NB4 (cell line): ENCODE data around the gene ELP1.

ENCODE experiments used
- DNase-seq: peaks from one replicate; pipeline ENCODE4 v3.0.0; 2010; ENCODE audit warnings: low read depth
- H3K4me3 ChIP-seq: one replicate; pipeline ENCODE4 v1.5.1; 2011; ENCODE audit warnings: mild to moderate bottlenecking, low read depth, low read length, moderate library complexity
- CTCF ChIP-seq: IDR thresholded peaks from one replicate; pipeline ENCODE4 v1.5.1; 2012; ENCODE audit warnings: low read depth, low read length
- MYC ChIP-seq: IDR thresholded peaks from 2 replicates; pipeline ENCODE4 v1.6.1; 2011; ENCODE audit warnings: low read depth, low read length
- POLR2A ChIP-seq: IDR thresholded peaks from 2 replicates; pipeline ENCODE4 v1.6.1; 2011; ENCODE audit warnings: mild to moderate bottlenecking; ENCODE audit not compliant: insufficient read length; ENCODE audit errors: extremely low read depth
- TF ChIP-seq, protein P1 (sequence below): IDR thresholded peaks from 2 replicates; pipeline ENCODE4 v1.6.1; 2011; ENCODE audit warnings: low read depth, low read length

Gene ELP1

DNA sequence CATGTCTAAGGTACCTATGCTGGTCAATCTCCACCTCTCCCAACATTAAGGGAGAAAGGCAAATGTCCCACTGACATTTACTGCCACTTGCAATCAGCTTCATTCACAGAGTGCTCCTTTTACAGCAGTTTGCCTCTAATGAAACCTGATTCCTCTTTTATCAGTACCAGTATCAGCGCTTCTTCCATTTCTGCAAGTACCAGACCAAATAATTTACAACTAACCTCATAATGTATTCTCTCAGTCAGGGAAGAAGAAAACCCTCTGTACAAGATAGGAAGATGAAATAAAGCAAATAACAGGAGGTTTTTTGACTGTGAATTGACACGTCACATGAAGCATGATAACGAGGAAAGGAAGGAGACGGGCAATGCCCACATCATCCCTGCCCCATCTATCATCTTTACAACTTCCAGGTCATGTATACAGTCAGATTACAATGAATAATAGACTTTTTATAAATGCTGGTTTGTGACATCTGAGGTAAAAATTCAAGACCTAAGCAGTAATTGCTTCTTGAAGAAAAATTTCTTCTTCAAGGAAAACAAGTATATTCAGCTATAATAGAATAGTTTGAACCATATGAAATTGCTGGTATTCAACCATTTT, 22.2 kb upstream of the ELP1 start:
- no peak for TF ChIP-seq MYC
- no peak for TF ChIP-seq CTCF
- TF ChIP-seq POLR2A, result no peak
- TF ChIP-seq, protein P1, sequence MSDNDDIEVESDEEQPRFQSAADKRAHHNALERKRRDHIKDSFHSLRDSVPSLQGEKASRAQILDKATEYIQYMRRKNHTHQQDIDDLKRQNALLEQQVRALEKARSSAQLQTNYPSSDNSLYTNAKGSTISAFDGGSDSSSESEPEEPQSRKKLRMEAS, result no peak
- no peak for DNase-seq
- H3K4me3 ChIP-seq, result no peak overlapping the region

GRCh38 chr9:108953983-108954574, 20.2 kb upstream of the ELP1 start:
- TF ChIP-seq, protein P1, result no peak
- no peak for TF ChIP-seq POLR2A
- TF ChIP-seq MYC, result no peak
- TF ChIP-seq CTCF, result peak; percentile 41
- no peak overlapping the region for H3K4me3 ChIP-seq
- DNase-seq, result peak; percentile 57

GRCh38 chr9:108951578-108951977, 17.7 kb upstream of the ELP1 start:
- TF ChIP-seq CTCF (no peak), MYC (no peak), POLR2A (no peak)
- TF ChIP-seq, protein P1, result no peak
- DNase-seq, result no peak
- no peak overlapping the region for H3K4me3 ChIP-seq

DNA sequence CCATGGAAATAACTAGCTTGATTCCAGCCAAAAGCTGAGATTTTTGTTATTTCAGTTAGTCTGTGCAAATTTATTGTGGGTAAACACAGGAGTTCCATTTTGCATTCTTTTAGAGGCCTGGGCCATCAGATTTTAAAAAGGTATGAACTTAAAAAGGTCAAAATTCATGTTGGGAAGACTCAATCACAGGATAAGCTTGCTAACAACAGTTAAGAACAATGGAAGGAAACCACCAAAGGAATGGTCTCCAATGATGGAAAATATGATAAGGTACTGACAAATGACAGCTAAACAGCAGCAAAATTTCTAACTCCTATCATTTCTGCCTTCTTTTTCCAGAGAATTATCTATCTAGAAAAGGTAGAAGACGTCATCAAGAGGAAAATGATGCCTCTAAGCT, 16.2 kb upstream of the ELP1 start:
- no peak overlapping the region for H3K4me3 ChIP-seq
- DNase-seq, result no peak
- TF ChIP-seq MYC, result no peak
- TF ChIP-seq POLR2A, result no peak
- no peak for TF ChIP-seq CTCF
- TF ChIP-seq, protein P1, result no peak

- no peak for TF ChIP-seq CTCF
- TF ChIP-seq, protein P1, result no peak
- TF ChIP-seq MYC, result no peak
- TF ChIP-seq POLR2A, result no peak
- no peak overlapping the region for H3K4me3 ChIP-seq
- no peak for DNase-seq
These were observed 6.1 kb upstream of the ELP1 start for GRCh38 chr9:108939975-108940374.
